Left lung (tissue), 10 donors: ENCODE data around the gene TACC2. TPM values are rescaled to one million over a fixed set of nuclear protein-coding genes. Genes with fewer than 3 reads are reported as not detected.

Source experiments
- ATAC-seq: fragments of 200-7000 bp; cut with Tn5 transposase; one replicate; pipeline ENCODE4 v1.9.1; 2020; ENCODE audit warnings: moderate library complexity
- DNase-seq, 4 donors: peaks; one replicate each; pipeline ENCODE4 v3.0.0-alpha.2; 2013 to 2020
- H3K27ac ChIP-seq, 2 donors: fragments of 200-600 bp; sonication (generic) in 1 of 2; one replicate each; pipeline versions ENCODE4 v1.5.0 to v1.8.0; 2020 to 2021
- H3K27me3 ChIP-seq, 2 donors: fragments of 200-600 bp; sonication (generic) in 1 of 2; one replicate each; pipeline versions ENCODE4 v1.5.0 to v1.8.0; 2020 to 2021
- H3K36me3 ChIP-seq, 2 donors: fragments of 200-600 bp; sonication (generic) in 1 of 2; one replicate each; pipeline versions ENCODE4 v1.5.0 to v1.8.0; 2020 to 2021
- H3K4me1 ChIP-seq, 2 donors: fragments of 200-600 bp; one replicate each; pipeline ENCODE4 v1.8.0; 2021
- H3K4me3 ChIP-seq, 2 donors: fragments of 200-600 bp; sonication (generic) in 1 of 2; one replicate each; pipeline versions ENCODE4 v1.5.0 to v1.8.0; 2020 to 2021; ENCODE audit warnings: mild to moderate bottlenecking in 1 of 2
- H3K9me3 ChIP-seq, 2 donors: fragments of 200-600 bp; sonication (generic) in 1 of 2; one replicate each; pipeline versions ENCODE4 v1.5.0 to v1.8.0; 2020 to 2021
- CTCF ChIP-seq, 2 donors: fragments of 200-600 bp; sonication (generic) in 1 of 2; IDR thresholded peaks; one replicate each; pipeline versions ENCODE4 v1.5.0 to v1.8.0; 2021; ENCODE audit warnings: antibody characterized with exemption in 2 of 2
- intact Hi-C, 2 donors: fragments of 100-400 bp; cut with DNase I; formaldehyde crosslinking; loops; one replicate each; pipeline versions ENCODE4 v1.11.2 to v1.14.2; 2022
- polyA plus RNA-seq, 6 donors: library from polyadenylated mRNA; unstranded; fragments of 120-200 nt; gene quantifications; one replicate each; pipeline ENCODE4 v1.2.1, GENCODE V29; 2013; ENCODE audit not compliant: insufficient read length in 6 of 6
- total RNA-seq, 2 donors: library from RNA; stranded (reverse); fragmentation: NEBNext Ultra II Directional; extraction: Animal tissue kit (Norgen Biotek cat#: 25700); gene quantifications; one replicate each; pipeline ENCODE4 v1.2.1, GENCODE V29; 2021
- donor health status: DM: no; HTN: yes; CAD: no.
- donor health status: DM: no; HTN: no; CAD: no.

Gene TACC2
- total and polyA plus RNA-seq, 8 donors = 21.0 to 193 (median 23.9) TPM

GRCh38 chr10:122264436-122264835 is 275.5 kb downstream of the TACC2 start:
- no peak for DNase-seq
- H3K9me3 ChIP-seq = peaks cover 0 to 18% of the 10 kb centered on the region in 2 donors
- no peak overlapping the region for H3K4me3 ChIP-seq
- intact Hi-C loops = no loop called here
- no peak for ATAC-seq
- H3K4me1 ChIP-seq = peaks cover 0 to 5% of the 10 kb centered on the region in 2 donors
- TF ChIP-seq CTCF (IDR thresholded peaks at IDR 0.05) = no peak
- no peaks in the 10 kb centered on the region for H3K27me3 ChIP-seq
- peak overlapping the region in 1 of 2 donors; percentile 3 for H3K27ac ChIP-seq
- H3K36me3 ChIP-seq = peaks cover 0 to 31% of the 10 kb centered on the region in 2 donors

GRCh38 chr10:122264931-122265330 is 276.0 kb downstream of the TACC2 start:
- Histone ChIP-seq H3K36me3 (peaks cover 0 to 31% of the 10 kb centered on the region in 2 donors), H3K4me3 (no peak overlapping the region), H3K27ac (no peak overlapping the region), H3K4me1 (peaks cover 0 to 5% of the 10 kb centered on the region in 2 donors), H3K9me3 (peaks cover 0 to 18% of the 10 kb centered on the region in 2 donors), H3K27me3 (no peaks in the 10 kb centered on the region)
- intact Hi-C loops = no loop called here
- DNase-seq = no peak
- TF ChIP-seq CTCF (IDR thresholded peaks at IDR 0.05) = no peak
- no peak for ATAC-seq

GRCh38 chr10:122265896-122266295 is 276.9 kb downstream of the TACC2 start:
- Histone ChIP-seq H3K4me1 (peaks cover 0 to 5% of the 10 kb centered on the region in 2 donors), H3K9me3 (peaks cover 0 to 18% of the 10 kb centered on the region in 2 donors), H3K36me3 (peaks cover 0 to 32% of the 10 kb centered on the region in 2 donors), H3K4me3 (no peak overlapping the region), H3K27me3 (no peaks in the 10 kb centered on the region), H3K27ac (no peak overlapping the region)
- DNase-seq (no peak), ATAC-seq (no peak)
- TF ChIP-seq CTCF (IDR thresholded peaks at IDR 0.05) = no peak
- intact Hi-C loops = no loop called here

GRCh38 chr10:122267849-122268737 is 279.1 kb downstream of the TACC2 start:
- Histone ChIP-seq H3K9me3 (no peaks in the 10 kb centered on the region), H3K27me3 (no peaks in the 10 kb centered on the region), H3K27ac (peak overlapping the region in 1 of 2 donors; percentile 19), H3K4me1 (peaks cover 0 to 5% of the 10 kb centered on the region in 2 donors), H3K4me3 (no peak overlapping the region), H3K36me3 (peaks cover 0 to 34% of the 10 kb centered on the region in 2 donors)
- ATAC-seq = peak; percentile 80
- peak; percentile 85 to 86 for TF ChIP-seq CTCF (IDR thresholded peaks at IDR 0.05)
- intact Hi-C loops = no loop called here
- DNase-seq = peak in 2 of 4 donors; percentile 37 to 84

GRCh38 chr10:122269059-122269687 is 280.2 kb downstream of the TACC2 start:
- peak; percentile 85 for ATAC-seq
- Histone ChIP-seq H3K9me3 (no peaks in the 10 kb centered on the region), H3K36me3 (peaks cover 0 to 34% of the 10 kb centered on the region in 2 donors), H3K4me3 (no peak overlapping the region), H3K27me3 (no peaks in the 10 kb centered on the region), H3K27ac (peak overlapping the region in 1 of 2 donors; percentile 19), H3K4me1 (peaks cover 0 to 5% of the 10 kb centered on the region in 2 donors)
- DNase-seq = peak in 2 of 4 donors; percentile 21 to 69
- no peak for TF ChIP-seq CTCF (IDR thresholded peaks at IDR 0.05)
- intact Hi-C loops = no loop called here
